Activated naive CD4-positive, alpha-beta T cell (primary cell): Measurements from ENCODE around the gene TENM4.

Experiments
- DNase-seq, 4 experiments: peaks; one replicate each; lab custom pipeline; 2025; lab: John Stamatoyannopoulos, UW

The TENM4 gene

GRCh38 chr11:78935398-78936068 lies 505.3 kb downstream of the TENM4 start:
- DNase-seq = no peak

- no peak for DNase-seq
Observed at GRCh38 chr11:78933350-78933749, 507.5 kb downstream of the TENM4 start.

DNA sequence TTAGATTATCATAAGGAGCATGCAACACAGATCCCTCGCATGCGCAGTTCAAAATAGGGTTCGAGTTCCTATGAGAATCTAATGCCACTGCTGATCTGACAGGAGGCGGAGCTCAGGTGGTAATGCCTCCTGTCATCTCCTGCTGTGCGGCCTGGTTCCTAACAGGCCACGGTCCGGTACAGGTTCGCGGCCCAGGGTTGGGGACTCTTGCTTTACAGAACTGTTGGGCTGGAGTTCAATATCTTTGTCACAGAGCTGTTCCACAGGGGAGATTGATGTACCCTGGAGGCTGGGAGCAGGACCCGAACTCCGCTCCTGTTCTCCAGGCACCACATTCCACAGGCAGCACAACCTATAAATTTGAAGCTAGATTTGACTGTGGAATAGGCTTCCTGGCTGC lies 508.1 kb downstream of the TENM4 start:
- DNase-seq = no peak

DNA sequence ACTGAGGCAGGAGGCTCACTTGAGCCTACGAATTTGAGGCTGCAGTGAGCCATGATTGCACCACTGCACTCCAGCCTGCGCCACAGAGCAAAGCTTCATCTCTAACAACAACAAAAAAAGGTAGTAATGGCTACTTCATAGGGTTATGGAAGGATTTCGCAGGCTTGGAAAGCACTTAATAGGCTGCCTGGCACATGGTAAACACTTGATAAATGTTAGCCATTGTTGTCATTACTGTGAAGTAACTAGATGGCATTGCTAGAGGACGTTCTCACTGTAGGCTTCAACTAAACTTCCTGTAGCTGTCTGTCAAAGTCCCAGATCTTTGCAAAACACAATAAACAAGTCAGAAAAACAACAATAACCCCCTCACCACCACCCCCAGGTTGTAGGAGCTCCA lies 508.9 kb downstream of the TENM4 start:
- DNase-seq = no peak

- DNase-seq = no peak
Observed at GRCh38 chr11:78930810-78931523, 509.9 kb downstream of the TENM4 start.

DNA sequence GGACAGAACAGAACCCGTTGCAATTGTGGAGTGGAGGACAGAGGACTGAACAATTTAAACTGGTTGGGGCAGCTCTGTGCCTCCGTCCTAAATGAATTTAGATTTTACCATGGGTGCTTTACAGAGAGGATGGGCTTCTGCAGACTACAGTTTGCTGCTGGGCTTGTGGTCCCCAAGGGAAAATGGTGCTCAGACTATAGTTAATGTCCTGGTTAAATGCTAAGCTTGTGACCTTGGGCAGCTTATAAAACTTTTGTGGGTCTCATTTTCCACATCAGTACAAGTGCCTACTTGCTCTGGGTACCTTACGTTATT lies 511.0 kb downstream of the TENM4 start:
- no peak for DNase-seq

DNA sequence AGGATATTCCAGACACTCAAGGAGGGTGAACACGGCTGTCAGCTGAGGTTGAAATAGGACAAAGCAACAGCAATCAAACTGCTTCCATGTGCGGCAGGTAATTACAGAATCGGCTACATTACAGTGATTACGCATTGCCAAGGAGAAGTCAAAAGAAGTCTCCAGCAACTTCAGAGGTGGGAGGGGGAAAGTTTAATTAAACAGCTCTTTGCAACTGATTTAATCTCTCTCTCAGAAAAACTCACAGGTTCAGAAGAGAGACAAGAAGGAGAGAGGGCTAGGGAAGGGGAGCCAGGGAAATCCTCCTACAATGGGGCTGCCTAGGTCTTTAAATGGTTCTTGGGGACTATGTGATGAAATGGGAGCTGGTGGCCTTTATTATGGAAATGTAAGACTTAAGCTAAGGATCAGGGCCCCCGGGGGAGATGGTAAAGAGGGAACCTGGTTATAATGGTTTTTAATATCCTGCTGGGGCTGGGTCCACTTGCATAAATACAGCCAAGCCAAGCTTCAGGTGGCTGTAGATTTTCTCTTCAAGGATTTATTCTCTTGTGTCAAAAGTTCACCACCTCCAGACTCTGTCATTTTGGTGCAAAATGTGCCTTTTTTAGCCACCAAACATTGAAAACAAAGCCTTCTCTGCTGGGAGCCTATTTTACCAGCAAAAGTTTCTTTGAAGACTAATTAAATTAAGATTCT lies 511.5 kb downstream of the TENM4 start:
- DNase-seq = no peak

- no peak for DNase-seq
Observed at GRCh38 chr11:78927511-78927910, 513.3 kb downstream of the TENM4 start.

DNA sequence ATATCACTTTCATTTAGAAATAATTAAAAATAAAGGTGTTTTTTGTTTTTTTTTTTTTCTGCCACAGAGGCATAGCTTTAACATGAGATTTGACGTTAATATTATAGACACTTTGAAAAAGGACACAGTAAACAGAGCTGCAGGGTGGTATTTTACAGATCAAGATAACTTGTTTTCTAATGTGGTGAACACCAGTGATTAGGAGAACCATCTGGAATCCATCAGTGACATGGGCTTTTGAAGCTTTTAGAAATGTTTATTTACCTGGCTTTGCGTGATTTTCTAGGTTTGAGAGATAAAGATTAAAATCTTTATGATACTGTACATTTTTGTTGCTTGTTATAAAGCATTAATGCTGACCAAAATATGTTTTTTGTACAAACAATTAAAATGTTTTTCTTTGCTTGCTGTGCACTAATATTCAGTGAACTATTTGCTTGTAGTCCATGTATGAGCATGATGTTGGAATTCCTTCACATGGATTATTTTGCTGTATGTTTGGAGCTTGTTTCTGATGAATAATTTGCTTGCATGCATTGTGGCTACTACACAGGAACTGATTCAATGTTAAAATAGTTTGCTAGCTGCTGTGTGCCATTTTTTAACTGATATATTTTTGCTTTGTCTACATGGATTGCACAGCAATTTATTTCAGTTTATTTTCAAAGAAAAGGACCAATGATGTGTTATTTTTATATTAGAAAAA lies 514.0 kb downstream of the TENM4 start:
- DNase-seq = no peak

DNA sequence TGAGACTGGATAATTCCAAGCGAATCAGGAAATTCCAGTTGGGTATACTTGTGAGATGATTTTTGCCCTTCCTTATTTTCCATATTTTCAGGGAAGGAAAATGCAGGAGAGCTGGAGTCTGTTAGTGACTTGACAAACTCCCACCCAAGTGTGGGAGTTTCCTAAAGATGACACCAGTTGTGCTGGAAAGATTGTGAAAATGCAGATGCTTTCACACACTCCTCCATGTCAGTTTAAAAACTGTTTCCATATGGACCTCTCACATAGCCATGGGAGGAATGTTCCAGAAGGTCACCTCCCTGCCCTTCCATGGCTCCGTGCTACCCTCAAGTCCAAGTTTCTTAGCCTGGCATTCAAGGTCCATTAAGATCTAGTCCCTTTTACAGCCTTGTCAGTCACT lies 515.4 kb downstream of the TENM4 start:
- DNase-seq = no peak

- DNase-seq = no peak
Observed at GRCh38 chr11:78922859-78923625, 517.8 kb downstream of the TENM4 start.

- DNase-seq = no peak
Observed at GRCh38 chr11:78921509-78921908, 519.3 kb downstream of the TENM4 start.

- no peak for DNase-seq
Observed at GRCh38 chr11:78920329-78920728, 520.5 kb downstream of the TENM4 start.

- DNase-seq = no peak
Observed at GRCh38 chr11:78916759-78917158, 524.1 kb downstream of the TENM4 start.

- DNase-seq = no peak
Observed at GRCh38 chr11:78914503-78914902, 526.3 kb downstream of the TENM4 start.

DNA sequence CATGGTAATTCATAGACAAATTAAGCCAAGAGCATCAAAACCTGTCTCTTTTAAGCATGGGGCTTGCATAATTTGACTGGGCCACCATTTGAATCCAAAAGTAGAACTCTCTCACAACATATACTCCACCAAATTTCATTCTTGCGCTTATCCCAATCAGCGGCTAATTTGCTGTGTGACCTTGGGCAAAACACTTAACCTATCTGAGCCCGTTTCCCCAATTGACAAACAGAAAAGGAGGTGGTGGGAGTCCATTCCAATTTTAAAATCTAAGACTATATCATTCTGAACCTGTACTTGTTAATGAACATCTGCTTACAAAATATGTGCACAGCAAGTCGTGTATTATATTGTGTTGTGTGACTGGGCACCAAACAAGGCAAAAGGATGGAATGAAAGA lies 528.1 kb downstream of the TENM4 start:
- no peak for DNase-seq

DNA sequence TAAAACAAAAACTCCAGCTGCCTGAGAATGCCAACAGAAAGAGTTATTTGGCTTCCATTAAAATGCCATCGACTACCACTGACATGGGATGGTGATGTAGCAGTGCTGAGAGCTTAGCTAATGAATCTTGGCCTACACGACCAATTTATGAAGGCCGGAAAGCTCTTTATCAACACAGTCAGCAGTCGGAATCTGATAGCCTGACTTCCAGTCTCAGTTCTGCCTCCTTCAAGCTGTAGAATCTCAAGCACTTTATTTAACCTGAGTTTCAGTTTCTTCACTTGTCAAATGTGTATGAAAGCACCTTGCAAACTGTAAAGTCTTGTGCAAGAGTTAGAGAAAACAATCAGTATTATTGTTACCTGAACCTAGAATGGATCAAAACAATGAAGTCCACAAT lies 530.5 kb downstream of the TENM4 start:
- no peak for DNase-seq

- no peak for DNase-seq
Observed at GRCh38 chr11:78909386-78909785, 531.4 kb downstream of the TENM4 start.

GRCh38 chr11:78907636-78908035 lies 533.2 kb downstream of the TENM4 start:
- no peak for DNase-seq

DNA sequence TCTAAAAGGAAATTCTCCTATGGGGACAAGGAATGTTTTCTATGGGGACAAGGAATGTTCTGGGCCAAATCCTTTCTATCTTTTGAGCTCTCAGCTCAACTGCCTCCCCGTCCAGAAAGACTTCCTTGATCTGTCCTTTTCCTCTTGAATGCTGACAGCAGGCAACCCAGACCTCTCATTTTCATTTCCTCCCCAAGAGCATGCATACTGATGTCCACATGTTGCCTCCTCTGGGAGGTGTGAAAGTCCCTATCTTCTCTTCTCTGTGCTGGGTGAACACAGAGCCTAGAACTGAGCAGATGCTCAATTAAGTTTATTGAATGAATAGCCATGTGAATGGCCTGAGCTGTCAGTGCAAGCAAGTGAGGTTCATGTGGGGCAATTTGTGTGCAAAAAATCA lies 534.3 kb downstream of the TENM4 start:
- no peak for DNase-seq

DNA sequence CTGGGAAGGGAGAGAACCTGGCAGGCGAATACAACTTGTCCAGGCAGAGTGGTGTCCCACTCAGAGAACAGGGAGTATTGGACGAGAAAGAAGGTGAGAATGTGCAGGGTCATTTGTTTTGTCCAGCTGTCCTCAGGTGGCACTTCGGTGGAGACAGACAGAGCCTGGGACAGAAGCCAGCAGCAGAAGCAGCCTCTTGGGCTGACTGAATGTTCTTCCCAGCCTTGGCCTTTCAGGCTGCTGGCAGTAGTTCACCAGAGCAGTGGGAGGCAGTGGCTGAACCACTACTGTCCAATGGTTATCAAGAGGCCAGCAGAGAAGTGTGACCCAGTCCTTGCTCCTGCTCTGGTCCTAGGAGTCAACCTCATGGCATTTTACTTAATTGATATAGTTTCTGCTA lies 535.1 kb downstream of the TENM4 start:
- DNase-seq = no peak
